HEK293T (cell line): ENCODE results near the gene TMPRSS9.

Source experiments
- BHLHE40 ChIP-seq: fragments of 450-650 bp; IDR thresholded peaks from 2 replicates; pipeline ENCODE4 v1.6.1; 2016; ENCODE audit warnings: mild to moderate bottlenecking, moderate library complexity, borderline replicate concordance
- CTBP1 ChIP-seq: fragments of 450-650 bp; IDR thresholded peaks from 2 replicates; pipeline ENCODE4 v1.6.1; 2016; ENCODE audit warnings: borderline replicate concordance
- FOXA1 ChIP-seq: fragments of 450-650 bp; IDR thresholded peaks from 2 replicates; pipeline ENCODE4 v1.6.1; 2016; ENCODE audit warnings: mild to moderate bottlenecking
- FOXM1 ChIP-seq: fragments of 450-650 bp; IDR thresholded peaks from 2 replicates; pipeline ENCODE4 v1.6.1; 2017; ENCODE audit warnings: mild to moderate bottlenecking, borderline replicate concordance
- HDGF ChIP-seq: fragments of 450-650 bp; IDR thresholded peaks from 2 replicates; pipeline ENCODE4 v1.6.1; 2017; ENCODE audit warnings: antibody characterized with exemption, borderline replicate concordance
- L3MBTL2 ChIP-seq: fragments of 450-650 bp; conservative IDR thresholded peaks from 2 replicates; pipeline ENCODE4 v1.6.1; 2016; ENCODE audit warnings: mild to moderate bottlenecking
- LEF1 ChIP-seq: fragments of 450-650 bp; IDR thresholded peaks from 2 replicates; pipeline ENCODE4 v1.6.1; 2017; ENCODE audit warnings: mild to moderate bottlenecking, borderline replicate concordance
- SP1 ChIP-seq: fragments of 450-650 bp; IDR thresholded peaks from 2 replicates; pipeline ENCODE4 v1.6.1; 2017
- SUZ12 ChIP-seq: fragments of 450-650 bp; IDR thresholded peaks from 2 replicates; pipeline ENCODE4 v1.6.1; 2016; ENCODE audit warnings: mild to moderate bottlenecking
- TARDBP ChIP-seq: fragments of 450-650 bp; IDR thresholded peaks from 2 replicates; pipeline ENCODE4 v1.6.1; 2016
- ZNF384 ChIP-seq: fragments of 450-650 bp; IDR thresholded peaks from 2 replicates; pipeline ENCODE4 v1.6.1; 2016
- TF ChIP-seq, protein P1 (sequence below): fragments of 450-650 bp; IDR thresholded peaks from 2 replicates; pipeline ENCODE4 v1.6.1; 2016

DNA sequence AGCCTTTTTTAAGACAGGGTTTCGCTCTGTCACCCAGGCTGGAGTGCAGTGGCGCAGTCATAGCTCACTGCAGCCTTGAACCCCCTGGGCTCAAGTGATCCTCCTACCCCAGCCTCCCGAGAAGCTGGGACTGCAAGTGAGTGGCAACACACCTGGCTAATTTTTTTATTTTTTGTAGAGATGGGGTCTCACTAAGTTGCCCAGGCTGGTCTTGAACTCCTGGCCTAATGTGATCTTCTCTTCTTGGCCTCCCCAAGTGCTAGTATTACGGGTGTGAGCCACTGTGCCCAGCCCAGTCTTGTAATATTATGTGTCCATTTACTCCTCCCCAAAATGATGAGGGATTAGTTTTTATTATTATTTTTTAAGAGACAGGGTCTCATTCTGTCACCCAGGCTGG is 49.0 kb upstream of the TMPRSS9 start:
- TF ChIP-seq, protein P1, sequence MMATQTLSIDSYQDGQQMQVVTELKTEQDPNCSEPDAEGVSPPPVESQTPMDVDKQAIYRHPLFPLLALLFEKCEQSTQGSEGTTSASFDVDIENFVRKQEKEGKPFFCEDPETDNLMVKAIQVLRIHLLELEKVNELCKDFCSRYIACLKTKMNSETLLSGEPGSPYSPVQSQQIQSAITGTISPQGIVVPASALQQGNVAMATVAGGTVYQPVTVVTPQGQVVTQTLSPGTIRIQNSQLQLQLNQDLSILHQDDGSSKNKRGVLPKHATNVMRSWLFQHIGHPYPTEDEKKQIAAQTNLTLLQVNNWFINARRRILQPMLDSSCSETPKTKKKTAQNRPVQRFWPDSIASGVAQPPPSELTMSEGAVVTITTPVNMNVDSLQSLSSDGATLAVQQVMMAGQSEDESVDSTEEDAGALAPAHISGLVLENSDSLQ, result no peak
- no peak for TF ChIP-seq HDGF
- no peak for TF ChIP-seq SUZ12
- TF ChIP-seq L3MBTL2, result no peak
- no peak for TF ChIP-seq FOXM1
- no peak for TF ChIP-seq SP1
- no peak for TF ChIP-seq LEF1
- TF ChIP-seq CTBP1, result no peak
- no peak for TF ChIP-seq TARDBP
- TF ChIP-seq FOXA1, result no peak
- TF ChIP-seq BHLHE40, result no peak
- no peak for TF ChIP-seq ZNF384
